H9 (cell line): ENCODE results near the gene TESPA1. TPM values are rescaled to one million over a fixed set of nuclear protein-coding genes. Genes with fewer than 3 reads are reported as not detected.

ENCODE experiments used
- DNase-seq: peaks from one replicate; pipeline ENCODE4 v3.0.0-alpha.2; 2017
- H2AFZ ChIP-seq: one replicate; pipeline ENCODE4 v1.6.1; 2013; ENCODE audit warnings: mild to moderate bottlenecking, low read length, control low read depth, moderate library complexity
- H2AK5ac ChIP-seq: 2 replicates; pipeline ENCODE4 v1.6.1; 2013; ENCODE audit warnings: low read length, control low read depth, mixed read lengths; ENCODE audit not compliant: insufficient read length
- H2BK120ac ChIP-seq: one replicate; pipeline ENCODE4 v1.6.1; 2013; ENCODE audit warnings: low read depth, mild to moderate bottlenecking, low read length, control low read depth, inconsistent platforms; ENCODE audit not compliant: poor library complexity, severe bottlenecking
- H2BK12ac ChIP-seq: 2 replicates; pipeline ENCODE4 v1.6.1; 2013; ENCODE audit warnings: low read length, control low read depth, mixed read lengths, low read depth; ENCODE audit not compliant: insufficient read length
- H2BK15ac ChIP-seq: 2 replicates; pipeline ENCODE4 v1.6.1; 2013; ENCODE audit warnings: low read depth, low read length, control low read depth
- H2BK20ac ChIP-seq: one replicate; pipeline ENCODE4 v1.6.1; 2013; ENCODE audit warnings: low read depth, mild to moderate bottlenecking, low read length, control low read depth, inconsistent platforms; ENCODE audit not compliant: poor library complexity, severe bottlenecking
- H2BK5ac ChIP-seq: 2 replicates; pipeline ENCODE4 v1.6.1; 2013; ENCODE audit warnings: low read length, control low read depth, mixed read lengths; ENCODE audit not compliant: insufficient read length
- H3K14ac ChIP-seq: 2 replicates; pipeline ENCODE4 v1.6.1; 2013; ENCODE audit warnings: low read length, control low read depth; ENCODE audit not compliant: insufficient read depth
- H3K18ac ChIP-seq: 2 replicates; pipeline ENCODE4 v1.6.1; 2013; ENCODE audit warnings: low read depth, mild to moderate bottlenecking, mixed read lengths, low read length, control low read depth; ENCODE audit not compliant: insufficient read length
- H3K23ac ChIP-seq: 2 replicates; pipeline ENCODE4 v1.6.1; 2013; ENCODE audit warnings: low read length, control low read depth, mixed read lengths, low read depth; ENCODE audit not compliant: insufficient read length
- H3K23me2 ChIP-seq: 2 replicates; pipeline ENCODE4 v1.6.1; 2013; ENCODE audit warnings: low read depth, mild to moderate bottlenecking, mixed read lengths, low read length, control low read depth; ENCODE audit not compliant: insufficient read length, poor library complexity, severe bottlenecking
- H3K27ac ChIP-seq: 2 replicates; pipeline ENCODE4 v1.5.1; 2013; ENCODE audit warnings: low read length, control low read depth, mixed read lengths, low read depth; ENCODE audit not compliant: insufficient read length
- H3K27me3 ChIP-seq: 2 replicates; pipeline ENCODE4 v1.6.1; 2013; ENCODE audit warnings: low read length, control low read depth, inconsistent platforms; ENCODE audit not compliant: insufficient read depth
- H3K4ac ChIP-seq: 2 replicates; pipeline ENCODE4 v1.6.1; 2013; ENCODE audit warnings: low read depth, mild to moderate bottlenecking, control low read depth, inconsistent platforms, low read length, moderate library complexity
- H3K4me1 ChIP-seq: 2 replicates; pipeline ENCODE4 v1.6.1; 2013; ENCODE audit warnings: low read length, control low read depth, inconsistent platforms; ENCODE audit not compliant: insufficient read depth
- H3K4me2 ChIP-seq: 2 replicates; pipeline ENCODE4 v1.6.1; 2013; ENCODE audit warnings: low read length, control low read depth, mixed read lengths; ENCODE audit not compliant: insufficient read length, insufficient read depth
- H3K56ac ChIP-seq: 2 replicates; pipeline ENCODE4 v1.6.1; 2013; ENCODE audit warnings: low read depth, mild to moderate bottlenecking, mixed read lengths, low read length, control low read depth; ENCODE audit not compliant: insufficient read length
- H3K79me1 ChIP-seq: 2 replicates; pipeline ENCODE4 v1.6.1; 2013; ENCODE audit warnings: low read depth, mild to moderate bottlenecking, moderate library complexity, low read length, control low read depth, inconsistent platforms; ENCODE audit not compliant: insufficient read depth, poor library complexity, severe bottlenecking
- H3K79me2 ChIP-seq: 2 replicates; pipeline ENCODE4 v1.6.1; 2013; ENCODE audit warnings: low read length, control low read depth, inconsistent platforms; ENCODE audit not compliant: insufficient read depth
- H3K9ac ChIP-seq: 2 replicates; pipeline ENCODE4 v1.6.1; 2013; ENCODE audit warnings: low read length, control low read depth, mixed read lengths; ENCODE audit not compliant: insufficient read length; ENCODE audit errors: extremely low read depth
- H3K9me3 ChIP-seq: one replicate; pipeline ENCODE4 v1.6.1; 2013; ENCODE audit warnings: low read depth, low read length, inconsistent platforms; ENCODE audit not compliant: control insufficient read depth
- H3T11ph ChIP-seq: one replicate; pipeline ENCODE4 v1.6.1; 2013; ENCODE audit warnings: mild to moderate bottlenecking, low read length, control low read depth, inconsistent platforms
- H4K20me1 ChIP-seq: one replicate; pipeline ENCODE4 v1.6.1; 2013; ENCODE audit not compliant: control insufficient read depth, insufficient read length, insufficient read depth
- H4K5ac ChIP-seq: 2 replicates; pipeline ENCODE4 v1.6.1; 2013; ENCODE audit warnings: low read depth, mild to moderate bottlenecking, mixed read lengths, low read length, control low read depth; ENCODE audit not compliant: insufficient read length
- H4K8ac ChIP-seq: replicated peaks from 2 replicates; pipeline ENCODE4 v1.6.1; 2013; ENCODE audit warnings: low read length, control low read depth, mixed read lengths, low read depth; ENCODE audit not compliant: insufficient read length
- H4K91ac ChIP-seq: 2 replicates; pipeline ENCODE4 v1.6.1; 2013; ENCODE audit warnings: low read depth, mild to moderate bottlenecking, moderate library complexity, mixed read lengths, low read length, control low read depth; ENCODE audit not compliant: insufficient read length
- H3K27ac Mint-ChIP-seq, 3 experiments: 2 replicates in 2 of 3; 3 replicates in 1 of 3; pipeline ENCODE4 v1.8.0; 2020 to 2021; ENCODE audit warnings: mixed read lengths in 3 of 3, mild to moderate bottlenecking in 1 of 3, moderate library complexity in 1 of 3
- H3K27me3 Mint-ChIP-seq: 2 replicates; pipeline ENCODE4 v1.8.0; 2021; ENCODE audit warnings: low read depth, mild to moderate bottlenecking, moderate library complexity, mixed read lengths
- H3K36me3 Mint-ChIP-seq, 3 experiments: 2 replicates in 2 of 3; 3 replicates in 1 of 3; pipeline ENCODE4 v1.8.0; 2020 to 2021; ENCODE audit warnings: low read depth in 3 of 3, mixed read lengths in 3 of 3; ENCODE audit not compliant: insufficient read depth in 1 of 3
- H3K4me1 Mint-ChIP-seq, 2 experiments: 2 replicates each; pipeline ENCODE4 v1.8.0; 2020; ENCODE audit warnings: mixed read lengths in 2 of 2
- H3K4me3 Mint-ChIP-seq, 2 experiments: 2 replicates in 1 of 2; 3 replicates in 1 of 2; pipeline ENCODE4 v1.8.0; 2020 to 2021; ENCODE audit warnings: mild to moderate bottlenecking in 2 of 2, mixed read lengths in 2 of 2, moderate library complexity in 1 of 2
- H3K9me3 Mint-ChIP-seq, 2 experiments: 2 replicates in 1 of 2; 3 replicates in 1 of 2; pipeline ENCODE4 v1.8.0; 2020; ENCODE audit warnings: mild to moderate bottlenecking in 2 of 2, mixed read lengths in 2 of 2, moderate library complexity in 1 of 2
- WGBS: extraction: QIAGEN DNeasy Blood & Tissue Kit; methylation state at CpG from one replicate; pipeline ENCODE4 v1.1.7; 2013; ENCODE audit warnings: missing lambda C conversion rate, low lambda C conversion rate, mixed read lengths; ENCODE audit not compliant: insufficient read length; ENCODE audit errors: extremely low coverage; 5-methylcytosine and 5-hydroxymethylcytosine counted together
- total RNA-seq: library from RNA; stranded (reverse); gene quantifications from 2 replicates; pipeline ENCODE4 v1.2.1, GENCODE V29; 2021
- TF ChIP-seq, protein P1 (sequence below): fragments of 200-600 bp; sonication (generic); conservative IDR thresholded peaks from 3 replicates; pipeline ENCODE4 v1.8.0; 2021; ENCODE audit warnings: antibody characterized with exemption, mild to moderate bottlenecking

Gene TESPA1
- total RNA-seq, 1 experiment from 2014 or later = not detected

DNA sequence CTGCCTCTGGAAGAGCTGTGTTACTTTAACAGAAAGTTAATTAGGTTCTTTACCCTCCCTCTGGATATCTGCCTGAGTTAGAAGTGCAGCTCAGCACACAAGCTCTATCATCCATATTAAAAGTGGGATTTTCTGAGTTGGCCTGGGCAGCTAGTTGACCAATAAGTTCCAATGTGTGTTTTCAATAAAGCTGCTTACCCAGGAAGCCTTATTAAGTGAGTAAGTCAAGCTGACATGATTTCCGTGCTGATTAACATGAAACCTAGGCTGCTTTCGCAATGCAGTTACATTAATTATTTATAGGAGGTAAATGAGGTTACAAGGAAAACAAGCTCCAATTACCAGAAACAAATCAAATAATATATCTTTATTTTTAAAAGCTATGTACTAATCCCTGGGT, 40.0 kb upstream of the TESPA1 start:
- Histone ChIP-seq H2BK15ac (no peak overlapping the region), H4K20me1 (no peaks in the 10 kb centered on the region), H3K23ac (no peak overlapping the region), H3K27me3 (no peaks in the 10 kb centered on the region), H3K23me2 (no peaks in the 10 kb centered on the region), H2BK5ac (no peak overlapping the region), H3K14ac (no peak overlapping the region), H3K79me2 (no peaks in the 10 kb centered on the region), H2BK20ac (no peak overlapping the region), H4K91ac (no peak overlapping the region), H3T11ph (no peak overlapping the region), H4K8ac (no peak overlapping the region), H3K4me2 (no peak overlapping the region), H3K9ac (no peak overlapping the region), H3K18ac (no peak overlapping the region), H3K4me1 (no peaks in the 10 kb centered on the region), H3K56ac (no peak overlapping the region), H2BK120ac (no peak overlapping the region), H2AFZ (no peak overlapping the region), H3K27ac (no peak overlapping the region), H3K9me3 (no peaks in the 10 kb centered on the region), H2AK5ac (no peak overlapping the region), H3K4ac (no peak overlapping the region), H3K79me1 (no peaks in the 10 kb centered on the region), H2BK12ac (no peak overlapping the region), H4K5ac (no peak overlapping the region)
- Mint-ChIP-seq H3K4me1 (peaks cover 5% of the 10 kb centered on the region in 2 experiments), H3K27me3 (peaks cover 51% of the 10 kb centered on the region), H3K4me3 (no peak overlapping the region), H3K27ac (no peak overlapping the region), H3K36me3 (no peaks in the 10 kb centered on the region), H3K9me3 (no peaks in the 10 kb centered on the region)
- TF ChIP-seq, protein P1, sequence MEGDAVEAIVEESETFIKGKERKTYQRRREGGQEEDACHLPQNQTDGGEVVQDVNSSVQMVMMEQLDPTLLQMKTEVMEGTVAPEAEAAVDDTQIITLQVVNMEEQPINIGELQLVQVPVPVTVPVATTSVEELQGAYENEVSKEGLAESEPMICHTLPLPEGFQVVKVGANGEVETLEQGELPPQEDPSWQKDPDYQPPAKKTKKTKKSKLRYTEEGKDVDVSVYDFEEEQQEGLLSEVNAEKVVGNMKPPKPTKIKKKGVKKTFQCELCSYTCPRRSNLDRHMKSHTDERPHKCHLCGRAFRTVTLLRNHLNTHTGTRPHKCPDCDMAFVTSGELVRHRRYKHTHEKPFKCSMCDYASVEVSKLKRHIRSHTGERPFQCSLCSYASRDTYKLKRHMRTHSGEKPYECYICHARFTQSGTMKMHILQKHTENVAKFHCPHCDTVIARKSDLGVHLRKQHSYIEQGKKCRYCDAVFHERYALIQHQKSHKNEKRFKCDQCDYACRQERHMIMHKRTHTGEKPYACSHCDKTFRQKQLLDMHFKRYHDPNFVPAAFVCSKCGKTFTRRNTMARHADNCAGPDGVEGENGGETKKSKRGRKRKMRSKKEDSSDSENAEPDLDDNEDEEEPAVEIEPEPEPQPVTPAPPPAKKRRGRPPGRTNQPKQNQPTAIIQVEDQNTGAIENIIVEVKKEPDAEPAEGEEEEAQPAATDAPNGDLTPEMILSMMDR = no peak
- DNase-seq = no peak
- WGBS = no CpG with 5 or more reads among the region's 2 CpGs
